Islet precursor cell (in vitro differentiated cells): ENCODE data around the gene MPST.
"Not testable (repeated sequence)": the region's sequence is repeated elsewhere in the genome, so short reads cannot be mapped to it uniquely, and the experiment has no call there.

ENCODE experiments used
- DNase-seq: peaks from one replicate; pipeline ENCODE4 v3.0.0-alpha.2; 2018

Gene MPST

GRCh38 chr22:37062702-37063381 is 43.3 kb downstream of the MPST start:
- DNase-seq, result no peak

- DNase-seq, result no peak
Observed at GRCh38 chr22:37063431-37064420, 44.2 kb downstream of the MPST start.

GRCh38 chr22:37064553-37064952 is 45.0 kb downstream of the MPST start:
- DNase-seq, result no peak

GRCh38 chr22:37065180-37065579 is 45.6 kb downstream of the MPST start:
- no peak for DNase-seq

GRCh38 chr22:37065961-37066360 is 46.4 kb downstream of the MPST start:
- DNase-seq, result no peak

GRCh38 chr22:37067428-37067827 is 47.9 kb downstream of the MPST start:
- no peak for DNase-seq

- DNase-seq, result no peak
Observed at GRCh38 chr22:37068859-37069258, 49.3 kb downstream of the MPST start.

- no peak for DNase-seq
Observed at GRCh38 chr22:37069319-37069718, 49.8 kb downstream of the MPST start.

GRCh38 chr22:37069719-37070118 is 50.2 kb downstream of the MPST start:
- no peak for DNase-seq

GRCh38 chr22:37070334-37070733 is 50.8 kb downstream of the MPST start:
- DNase-seq, result no peak

- no peak for DNase-seq
Observed at GRCh38 chr22:37070744-37071143, 51.2 kb downstream of the MPST start.

GRCh38 chr22:37071850-37072592 is 52.5 kb downstream of the MPST start:
- not testable (repeated sequence) for DNase-seq

GRCh38 chr22:37072673-37073072 is 53.1 kb downstream of the MPST start:
- DNase-seq, result no peak

GRCh38 chr22:37074537-37074936 is 55.0 kb downstream of the MPST start:
- DNase-seq, result no peak

- no peak for DNase-seq
Observed at GRCh38 chr22:37075046-37075445, 55.5 kb downstream of the MPST start.

- no peak for DNase-seq
Observed at GRCh38 chr22:37075822-37076433, 56.4 kb downstream of the MPST start.

- peak; percentile 77 for DNase-seq
Observed at GRCh38 chr22:37077802-37078448, 58.4 kb downstream of the MPST start.

GRCh38 chr22:37079158-37079557 is 59.6 kb downstream of the MPST start:
- DNase-seq, result no peak
